Astrocyte (in vitro differentiated cells and primary cell): Measurements from ENCODE around the gene TYMS. TPM values are rescaled to one million over a fixed set of nuclear protein-coding genes. Genes with fewer than 3 reads are reported as not detected.
"Not testable (repeated sequence)": the region's sequence is repeated elsewhere in the genome, so short reads cannot be mapped to it uniquely, and the experiment has no call there.

Source experiments
- DNase-seq: peaks from one replicate; pipeline ENCODE4 v3.0.0-alpha.2; 2010; ENCODE audit warnings: low read depth
- FAIRE-seq: peaks from 2 replicates; lab custom pipeline; 2011; peaks lifted over from hg19 to GRCh38; lab: Jason Lieb, UNC
- H2AFZ ChIP-seq: 2 replicates; pipeline ENCODE4 v1.6.0; 2012; ENCODE audit warnings: low read depth, low read length, inconsistent platforms
- H3K27ac ChIP-seq: 2 replicates; pipeline ENCODE4 v1.5.1; 2011; ENCODE audit warnings: low read depth, low read length, inconsistent platforms
- H3K27me3 ChIP-seq: 2 replicates; pipeline ENCODE4 v1.6.0; 2011; ENCODE audit warnings: low read length, inconsistent platforms; ENCODE audit not compliant: insufficient read depth
- H3K36me3 ChIP-seq: 2 replicates; pipeline ENCODE4 v1.5.1; 2011; ENCODE audit warnings: low read length, inconsistent platforms; ENCODE audit not compliant: insufficient read depth
- H3K4me1 ChIP-seq: 2 replicates; pipeline ENCODE4 v1.5.1; 2011; ENCODE audit warnings: low read length, inconsistent platforms; ENCODE audit not compliant: insufficient read depth
- H3K4me2 ChIP-seq: 2 replicates; pipeline ENCODE4 v1.6.0; 2012; ENCODE audit warnings: low read length, inconsistent platforms
- H3K4me3 ChIP-seq: 2 replicates; pipeline ENCODE4 v1.5.1; 2011; ENCODE audit warnings: low read depth, mild to moderate bottlenecking, low read length, inconsistent platforms; ENCODE audit not compliant: insufficient read depth
- H3K79me2 ChIP-seq: 2 replicates; pipeline ENCODE4 v1.6.0; 2012; ENCODE audit warnings: mild to moderate bottlenecking, low read length, inconsistent platforms; ENCODE audit not compliant: insufficient read depth
- H3K9ac ChIP-seq: 2 replicates; pipeline ENCODE4 v1.6.0; 2012; ENCODE audit warnings: mild to moderate bottlenecking, low read length, inconsistent platforms
- H3K9me3 ChIP-seq: 2 replicates; pipeline ENCODE4 v1.5.1; 2012; ENCODE audit warnings: low read depth, mild to moderate bottlenecking, low read length, inconsistent platforms; ENCODE audit not compliant: insufficient read depth
- H4K20me1 ChIP-seq: 2 replicates; pipeline ENCODE4 v1.6.0; 2012; ENCODE audit warnings: low read length, inconsistent platforms; ENCODE audit not compliant: insufficient read depth
- H3K27ac Mint-ChIP-seq: one replicate; pipeline ENCODE4 v1.8.0; 2021; ENCODE audit warnings: mild to moderate bottlenecking, mixed read lengths; ENCODE audit not compliant: unreplicated experiment
- H3K27me3 Mint-ChIP-seq: one replicate; pipeline ENCODE4 v1.8.0; 2021; ENCODE audit warnings: low read depth, mixed read lengths; ENCODE audit not compliant: unreplicated experiment
- H3K36me3 Mint-ChIP-seq: one replicate; pipeline ENCODE4 v1.8.0; 2021; ENCODE audit warnings: low read depth, mixed read lengths; ENCODE audit not compliant: unreplicated experiment
- H3K4me1 Mint-ChIP-seq: one replicate; pipeline ENCODE4 v1.8.0; 2021; ENCODE audit warnings: low read depth, mixed read lengths; ENCODE audit not compliant: unreplicated experiment
- H3K4me3 Mint-ChIP-seq: one replicate; pipeline ENCODE4 v1.8.0; 2021; ENCODE audit warnings: mild to moderate bottlenecking, moderate library complexity, mixed read lengths; ENCODE audit not compliant: unreplicated experiment
- H3K9me3 Mint-ChIP-seq: one replicate; pipeline ENCODE4 v1.8.0; 2021; ENCODE audit warnings: mild to moderate bottlenecking, mixed read lengths; ENCODE audit not compliant: unreplicated experiment
- CTCF ChIP-seq: IDR thresholded peaks from 2 replicates; pipeline ENCODE4 v1.5.1; 2011; ENCODE audit warnings: low read depth, mild to moderate bottlenecking, inconsistent platforms, low read length, moderate library complexity; ENCODE audit not compliant: insufficient read depth
- EZH2 ChIP-seq: IDR thresholded peaks from 2 replicates; pipeline ENCODE4 v1.6.1; 2012; ENCODE audit warnings: mild to moderate bottlenecking, low read length, inconsistent platforms; ENCODE audit not compliant: insufficient read depth
- total RNA-seq: library from RNA; stranded (reverse); gene quantifications from 2 replicates; pipeline ENCODE4 v1.2.1, GENCODE V29; 2021

The TYMS gene
- total RNA-seq, 1 donor from 2014 or later, result 38.7 TPM

- Histone ChIP-seq H3K79me2 (no peaks in the 10 kb centered on the region), H4K20me1 (no peaks in the 10 kb centered on the region), H3K9ac (no peak overlapping the region), H3K36me3 (peaks cover 9% of the 10 kb centered on the region), H2AFZ (no peak overlapping the region), H3K4me3 (no peak overlapping the region), H3K4me2 (no peak overlapping the region), H3K27me3 (no peaks in the 10 kb centered on the region), H3K27ac (no peak overlapping the region), H3K9me3 (no peaks in the 10 kb centered on the region), H3K4me1 (no peaks in the 10 kb centered on the region)
- no peak overlapping the region for H3K4me3 Mint-ChIP-seq
- no peaks in the 10 kb centered on the region for H3K9me3 Mint-ChIP-seq
- TF ChIP-seq CTCF (no peak), EZH2 (no peak)
- DNase-seq (no peak), FAIRE-seq (no peak)
- H3K27me3 Mint-ChIP-seq, result no peaks in the 10 kb centered on the region
- no peak overlapping the region for H3K27ac Mint-ChIP-seq
- peaks cover 1% of the 10 kb centered on the region for H3K4me1 Mint-ChIP-seq
- H3K36me3 Mint-ChIP-seq, result peaks cover 10% of the 10 kb centered on the region
Observed at GRCh38 chr18:680392-680791, 22.9 kb downstream of the TYMS start.

GRCh38 chr18:681985-682384, 24.5 kb downstream of the TYMS start:
- Mint-ChIP-seq H3K4me1 (peaks cover 8% of the 10 kb centered on the region), H3K36me3 (peaks cover 5% of the 10 kb centered on the region), H3K27ac (no peak overlapping the region), H3K4me3 (no peak overlapping the region), H3K9me3 (no peaks in the 10 kb centered on the region), H3K27me3 (no peaks in the 10 kb centered on the region)
- FAIRE-seq, result no peak
- no peaks in the 10 kb centered on the region for H3K27me3 ChIP-seq
- peaks cover 2% of the 10 kb centered on the region for H3K4me1 ChIP-seq
- no peak overlapping the region for H2AFZ ChIP-seq
- H3K4me2 ChIP-seq, result no peak overlapping the region
- H3K9ac ChIP-seq, result no peak overlapping the region
- H3K27ac ChIP-seq, result no peak overlapping the region
- H3K9me3 ChIP-seq, result no peaks in the 10 kb centered on the region
- no peak for TF ChIP-seq EZH2
- TF ChIP-seq CTCF, result no peak
- H3K36me3 ChIP-seq, result peaks cover 7% of the 10 kb centered on the region
- DNase-seq, result no peak
- H3K4me3 ChIP-seq, result no peak overlapping the region
- no peaks in the 10 kb centered on the region for H4K20me1 ChIP-seq
- H3K79me2 ChIP-seq, result no peaks in the 10 kb centered on the region

DNA sequence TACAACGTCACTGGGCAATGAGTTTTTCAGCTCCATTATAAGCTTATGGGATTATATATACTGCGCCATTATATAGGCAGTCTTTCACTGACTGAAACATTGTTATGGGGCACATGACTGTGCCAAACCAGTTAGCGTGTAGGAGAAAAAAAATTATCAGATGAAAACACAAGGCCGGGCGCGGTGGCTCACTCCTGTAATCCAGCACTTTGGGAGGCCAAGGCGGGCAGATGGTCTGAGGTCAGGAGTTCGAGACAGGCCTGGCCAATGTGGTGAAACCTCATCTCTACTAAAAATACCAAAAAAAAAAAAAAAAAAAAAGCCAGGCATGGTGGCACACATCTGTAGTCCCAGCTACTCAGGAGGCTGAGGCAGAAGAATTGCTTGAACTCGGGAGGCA, 25.0 kb downstream of the TYMS start:
- not testable (repeated sequence) for H3K36me3 ChIP-seq, DNase-seq, H3K79me2 ChIP-seq, H3K4me3 Mint-ChIP-seq, FAIRE-seq, H3K4me3 ChIP-seq, H3K36me3 Mint-ChIP-seq, H3K9me3 Mint-ChIP-seq, H3K27me3 ChIP-seq, H4K20me1 ChIP-seq, H3K9me3 ChIP-seq, H3K4me1 ChIP-seq, H3K27ac ChIP-seq, H3K4me2 ChIP-seq, H3K27me3 Mint-ChIP-seq, H3K9ac ChIP-seq, H2AFZ ChIP-seq, H3K27ac Mint-ChIP-seq
- H3K4me1 Mint-ChIP-seq, result peaks cover 11% of the 10 kb centered on the region
